DND-41 (cell line): ENCODE data around the gene GREB1L.

ENCODE experiments used
- ATAC-seq: fragments of 200-7000 bp; cut with Tn5 transposase; 3 replicates; pipeline ENCODE4 v1.9.1; 2021; ENCODE audit warnings: low read depth; ENCODE audit not compliant: insufficient read depth
- DNase-seq: peaks from one replicate; pipeline ENCODE4 v3.0.0-alpha.2; 2020
- H2AFZ ChIP-seq: 2 replicates; pipeline ENCODE4 v1.6.0; 2012; ENCODE audit warnings: low read depth, low read length
- H3K27ac ChIP-seq: 2 replicates; pipeline ENCODE4 v1.5.1; 2012; ENCODE audit warnings: low read length, inconsistent platforms
- H3K27me3 ChIP-seq: fragments of 200-600 bp; sonication (generic); 2 replicates; pipeline ENCODE4 v1.6.0; 2012; ENCODE audit warnings: low read length, mild to moderate bottlenecking, inconsistent platforms; ENCODE audit not compliant: insufficient read depth, poor library complexity
- H3K36me3 ChIP-seq: 2 replicates; pipeline ENCODE4 v1.5.1; 2012; ENCODE audit warnings: low read length, inconsistent platforms; ENCODE audit not compliant: insufficient read depth
- H3K4me1 ChIP-seq: 2 replicates; pipeline ENCODE4 v1.5.1; 2012; ENCODE audit warnings: mild to moderate bottlenecking, low read length; ENCODE audit not compliant: insufficient read depth
- H3K4me2 ChIP-seq: 2 replicates; pipeline ENCODE4 v1.6.0; 2012; ENCODE audit warnings: mild to moderate bottlenecking, moderate library complexity, low read length, inconsistent platforms; ENCODE audit not compliant: insufficient read depth
- H3K4me3 ChIP-seq, 2 experiments: fragments of 200-600 bp in 1 of 2; shearing (Covaris generic) in 1 of 2; 2 replicates each; pipeline ENCODE4 v1.5.1; 2012 to 2016; ENCODE audit warnings: inconsistent platforms in 2 of 2, low read length in 2 of 2, mild to moderate bottlenecking in 2 of 2, low read depth in 1 of 2, moderate library complexity in 1 of 2
- H3K79me2 ChIP-seq: 2 replicates; pipeline ENCODE4 v1.6.0; 2012; ENCODE audit warnings: low read length, inconsistent platforms; ENCODE audit not compliant: insufficient read depth
- H3K9ac ChIP-seq: 2 replicates; pipeline ENCODE4 v1.6.0; 2012; ENCODE audit warnings: low read depth, mild to moderate bottlenecking, inconsistent platforms, low read length, moderate library complexity
- H3K9me3 ChIP-seq: 2 replicates; pipeline ENCODE4 v1.5.1; 2012; ENCODE audit warnings: low read length, moderate library complexity, mild to moderate bottlenecking, inconsistent platforms; ENCODE audit not compliant: insufficient read depth, severe bottlenecking
- H4K20me1 ChIP-seq: 2 replicates; pipeline ENCODE4 v1.6.0; 2012; ENCODE audit warnings: low read length; ENCODE audit not compliant: insufficient read depth
- CTCF ChIP-seq: IDR thresholded peaks from 2 replicates; pipeline ENCODE4 v1.5.1; 2012; ENCODE audit warnings: borderline replicate concordance, low read length, moderate library complexity, mild to moderate bottlenecking; ENCODE audit not compliant: poor library complexity, severe bottlenecking; ENCODE audit errors: extremely low read depth
- EZH2 ChIP-seq: IDR thresholded peaks from 3 replicates; pipeline ENCODE4 v1.6.1; 2012; ENCODE audit warnings: borderline replicate concordance, low read depth, mild to moderate bottlenecking, moderate library complexity, low read length, inconsistent platforms; ENCODE audit not compliant: severe bottlenecking

The GREB1L gene

GRCh38 chr18:21486905-21487437, 244.9 kb downstream of the GREB1L start:
- Histone ChIP-seq H3K27ac (no peak overlapping the region), H3K9ac (no peak overlapping the region), H3K4me1 (no peaks in the 10 kb centered on the region), H3K4me3 (no peak overlapping the region), H3K27me3 (no peaks in the 10 kb centered on the region), H4K20me1 (no peaks in the 10 kb centered on the region), H3K79me2 (no peaks in the 10 kb centered on the region), H3K9me3 (no peaks in the 10 kb centered on the region), H3K4me2 (no peak overlapping the region), H3K36me3 (no peaks in the 10 kb centered on the region), H2AFZ (no peak overlapping the region)
- DNase-seq = no peak
- no peak for TF ChIP-seq EZH2
- no peak for TF ChIP-seq CTCF
- ATAC-seq = no peak

GRCh38 chr18:21489119-21489750, 247.2 kb downstream of the GREB1L start:
- no peaks in the 10 kb centered on the region for H3K36me3 ChIP-seq
- no peak overlapping the region for H3K9ac ChIP-seq
- no peak overlapping the region for H3K4me2 ChIP-seq
- TF ChIP-seq CTCF (peak; percentile 89), EZH2 (no peak)
- peak; percentile 55 for DNase-seq
- H3K9me3 ChIP-seq = no peaks in the 10 kb centered on the region
- no peak overlapping the region for H3K4me3 ChIP-seq
- no peaks in the 10 kb centered on the region for H3K4me1 ChIP-seq
- no peaks in the 10 kb centered on the region for H4K20me1 ChIP-seq
- H3K27me3 ChIP-seq = no peaks in the 10 kb centered on the region
- peak; percentile 79 for ATAC-seq
- H3K27ac ChIP-seq = no peak overlapping the region
- H2AFZ ChIP-seq = no peak overlapping the region
- H3K79me2 ChIP-seq = no peaks in the 10 kb centered on the region

- no peak overlapping the region for H3K4me3 ChIP-seq
- H3K4me2 ChIP-seq = no peak overlapping the region
- H3K36me3 ChIP-seq = no peaks in the 10 kb centered on the region
- no peak overlapping the region for H3K9ac ChIP-seq
- DNase-seq (no peak), ATAC-seq (0 out of 3 replicates have a peak, but pooled peaks have one; percentile 31)
- no peaks in the 10 kb centered on the region for H3K4me1 ChIP-seq
- no peak for TF ChIP-seq EZH2
- no peak for TF ChIP-seq CTCF
- H4K20me1 ChIP-seq = no peaks in the 10 kb centered on the region
- H3K27me3 ChIP-seq = no peaks in the 10 kb centered on the region
- H3K27ac ChIP-seq = no peak overlapping the region
- H3K79me2 ChIP-seq = no peaks in the 10 kb centered on the region
- no peaks in the 10 kb centered on the region for H3K9me3 ChIP-seq
- no peak overlapping the region for H2AFZ ChIP-seq
Observed at GRCh38 chr18:21489919-21490495, 248.0 kb downstream of the GREB1L start.
